C4-2B (cell line): ENCODE data around the gene TECPR2.
A peak's percentile ranks its signal among the peaks of the same experiment; 100 is the strongest.

ENCODE experiments used
- H3K27ac ChIP-seq: fragments of 450-650 bp; 2 replicates; pipeline ENCODE4 v1.5.1; 2017
- CTCF ChIP-seq: fragments of 450-650 bp; conservative IDR thresholded peaks from 2 replicates; pipeline ENCODE4 v1.5.1; 2017; ENCODE audit warnings: mild to moderate bottlenecking
- ZFX ChIP-seq: fragments of 450-650 bp; IDR thresholded peaks from 2 replicates; pipeline ENCODE4 v1.6.1; 2017

TECPR2 gene

GRCh38 chr14:102471921-102472790 is 109.4 kb downstream of the TECPR2 start:
- TF ChIP-seq CTCF, result no peak
- TF ChIP-seq ZFX, result no peak
- H3K27ac ChIP-seq, result peak overlapping the region; percentile 59

GRCh38 chr14:102472791-102473150 is 110.0 kb downstream of the TECPR2 start:
- peak overlapping the region; percentile 59 for H3K27ac ChIP-seq

GRCh38 chr14:102473559-102473958 is 110.8 kb downstream of the TECPR2 start:
- peak overlapping the region; percentile 59; the same call in 1 of the 2 replicates for H3K27ac ChIP-seq
- TF ChIP-seq CTCF, result no peak
- no peak for TF ChIP-seq ZFX

More at GRCh38 chr14:102472791-102473150, 110.0 kb downstream of the TECPR2 start:
- TF ChIP-seq CTCF, result no peak
- TF ChIP-seq ZFX, result no peak

- TF ChIP-seq ZFX (no peak), CTCF (no peak)
- H3K27ac ChIP-seq, result no peak overlapping the region
Measured at GRCh38 chr14:102474934-102475333, 112.2 kb downstream of the TECPR2 start.

GRCh38 chr14:102479107-102479506 is 116.4 kb downstream of the TECPR2 start:
- H3K27ac ChIP-seq, result no peak overlapping the region
- no peak for TF ChIP-seq CTCF

- no peak overlapping the region for H3K27ac ChIP-seq
Measured at GRCh38 chr14:102479777-102480176, 117.0 kb downstream of the TECPR2 start.

More at GRCh38 chr14:102479777-102480176, 117.0 kb downstream of the TECPR2 start:
- no peak for TF ChIP-seq CTCF
- TF ChIP-seq ZFX, result no peak
